ENCODE data around the gene TMEM255A. TPM values are rescaled to one million over a fixed set of nuclear protein-coding genes. Genes with fewer than 3 reads are reported as not detected.

TMEM255A gene
- total and polyA plus RNA-seq, 2 of the 13 experiments (the other 11 are each of a cell fraction or from before 2014, with no cell fraction given) = 0.13 to 0.40 TPM

DNA sequence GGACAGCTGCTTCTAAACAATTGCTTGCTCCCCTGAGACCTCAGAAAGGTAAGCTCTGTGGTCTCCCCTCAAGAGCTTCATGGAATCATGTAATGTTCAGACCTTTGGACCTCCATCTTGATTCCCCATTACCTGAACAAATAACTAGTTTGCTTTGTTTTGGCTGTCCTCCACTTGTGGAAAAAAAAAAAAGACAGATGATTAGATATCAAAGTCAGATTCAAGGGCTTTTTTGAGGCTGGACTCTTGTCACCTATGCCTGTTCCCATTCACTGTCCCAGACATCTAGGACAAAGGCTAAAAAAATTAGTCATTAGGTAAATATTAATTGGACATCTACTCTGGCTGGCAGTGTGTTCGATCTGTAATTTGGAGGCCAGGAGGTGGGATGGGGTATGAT lies 13.3 kb downstream of the TMEM255A start:
- ATAC-seq (no peak), DNase-seq (ENCODE audit: low spot score) (peak; percentile 29), FAIRE-seq (no peak)
- TF ChIP-seq SCMH1 (CRISPR knock-in tag; IDR thresholded peaks at IDR 0.05; ENCODE audit: borderline replicate concordance) (no peak), NCOR1 (IDR thresholded peaks at IDR 0.05; ENCODE audit: borderline replicate concordance, low read length) (0 out of 2 replicates have a peak, but pooled peaks have one; percentile 31)
- Histone ChIP-seq H3K4me3 (replicated peaks in 1 of 3; ENCODE audit: insufficient read depth in 1 of 3, low read depth in 2 of 3, low read length in 3 of 3) (no peak overlapping the region), H4K20me1 (ENCODE audit: insufficient read depth, low read length) (no peaks in the 10 kb centered on the region), H3K79me2 (ENCODE audit: insufficient read depth, low read length) (no peaks in the 10 kb centered on the region), H3K9me3 (ENCODE audit: low read length) (no peaks in the 10 kb centered on the region), H3K36me3 (replicated peaks in 1 of 2; ENCODE audit: control insufficient read depth in 1 of 2, insufficient read depth in 2 of 2, low read length in 2 of 2) (no peaks in the 10 kb centered on the region), H3K9ac (ENCODE audit: insufficient read depth, low read depth, low read length) (no peak overlapping the region), H2AFZ (ENCODE audit: low read length) (no peak overlapping the region), H3K4me2 (ENCODE audit: low read depth, low read length) (peak overlapping the region; percentile 49), H3K27me3 (ENCODE audit: control insufficient read depth in 1 of 2, insufficient read depth in 2 of 2, low read length in 2 of 2) (no peaks in the 10 kb centered on the region), H3K4me1 (ENCODE audit: insufficient read depth, low read length) (peaks cover 18% of the 10 kb centered on the region), H3K27ac (ENCODE audit: extremely low read length, insufficient read depth, low read length) (no peak overlapping the region)
- 7% methylated on average over 1 of the region's 1 CpG for WGBS (ENCODE audit: low lambda C conversion rate)
- CTCF ChIA-PET (ENCODE audit: low intra/inter-chr PET ratio, low total read pairs) = no interaction called here
- POLR2A ChIA-PET = interaction anchor here (1.4 kb wide), 1 partner anchor 11 kb away, joined by 5 read pairs; no protein-coding TSS in a partner anchor
- no TSS peak for BruUV-seq (replicated peaks)
- intact Hi-C loops (cut with micrococcal nuclease; ENCODE audit: unreplicated experiment) (no loop called here), in situ Hi-C loops (cut with HindIII; ENCODE audit: extremely low pct_ligation_motif_present, low pct_unique_long_range_greater_than_20kb) (no loop called here)

DNA sequence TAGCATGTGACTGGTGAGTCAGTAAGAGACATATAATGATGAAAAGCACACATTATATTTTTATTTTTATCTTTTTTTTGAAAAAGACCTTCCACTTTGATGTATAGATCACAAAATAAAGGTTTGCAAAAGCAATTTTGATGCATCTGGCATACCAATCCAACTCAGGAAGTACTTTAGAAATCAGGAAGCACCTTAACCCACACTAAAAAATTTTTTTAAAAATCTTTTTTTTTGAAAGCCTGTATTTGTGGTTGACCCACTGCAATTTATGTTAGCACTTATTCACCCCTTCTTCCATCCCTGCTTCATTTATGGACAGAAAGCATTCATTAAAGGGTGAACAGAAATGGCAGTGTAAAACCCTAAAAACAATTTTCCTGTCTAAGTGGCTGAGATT lies 16.6 kb downstream of the TMEM255A start:
- no peaks in the 10 kb centered on the region for H3K27me3 ChIP-seq (ENCODE audit: control insufficient read depth in 1 of 2, insufficient read depth in 2 of 2, low read length in 2 of 2)
- ATAC-seq = no peak
- DNase-seq (ENCODE audit: low spot score) = no peak
- H3K9ac ChIP-seq (ENCODE audit: insufficient read depth, low read depth, low read length) = no peak overlapping the region
- ChIA-PET CTCF (ENCODE audit: low intra/inter-chr PET ratio, low total read pairs) (no interaction called here), POLR2A (no interaction called here)
- peaks cover 12% of the 10 kb centered on the region for H3K4me1 ChIP-seq (ENCODE audit: insufficient read depth, low read length)
- no peaks in the 10 kb centered on the region for H3K36me3 ChIP-seq (replicated peaks in 1 of 2; ENCODE audit: control insufficient read depth in 1 of 2, insufficient read depth in 2 of 2, low read length in 2 of 2)
- H3K27ac ChIP-seq (ENCODE audit: extremely low read length, insufficient read depth, low read length) = no peak overlapping the region
- no peaks in the 10 kb centered on the region for H4K20me1 ChIP-seq (ENCODE audit: insufficient read depth, low read length)
- H2AFZ ChIP-seq (ENCODE audit: low read length) = no peak overlapping the region
- no peaks in the 10 kb centered on the region for H3K79me2 ChIP-seq (ENCODE audit: insufficient read depth, low read length)
- intact Hi-C loops (cut with micrococcal nuclease; ENCODE audit: unreplicated experiment) = no loop called here
- no peaks in the 10 kb centered on the region for H3K9me3 ChIP-seq (ENCODE audit: low read length)
- FAIRE-seq = no peak
- no peak overlapping the region for H3K4me2 ChIP-seq (ENCODE audit: low read depth, low read length)
- no TSS peak for BruUV-seq (replicated peaks)
- in situ Hi-C loops (cut with HindIII; ENCODE audit: extremely low pct_ligation_motif_present, low pct_unique_long_range_greater_than_20kb) = no loop called here
- no peak overlapping the region for H3K4me3 ChIP-seq (replicated peaks in 1 of 3; ENCODE audit: insufficient read depth in 1 of 3, low read depth in 2 of 3, low read length in 3 of 3)
- TF ChIP-seq ARNT2 (CRISPR knock-in tag; IDR thresholded peaks at IDR 0.05; ENCODE audit: low read depth) (no peak), KLF6 (CRISPR knock-in tag; IDR thresholded peaks at IDR 0.05) (no peak), NRL (CRISPR knock-in tag; IDR thresholded peaks at IDR 0.05; ENCODE audit: borderline replicate concordance) (no peak), KDM5B (CRISPR knock-in tag; IDR thresholded peaks at IDR 0.05; ENCODE audit: borderline replicate concordance) (no peak), ZNF3 (CRISPR knock-in tag; IDR thresholded peaks at IDR 0.05) (no peak), ZNF350 (CRISPR knock-in tag; IDR thresholded peaks at IDR 0.05; ENCODE audit: borderline replicate concordance, low read depth) (no peak), ZNF263 (CRISPR knock-in tag; IDR thresholded peaks at IDR 0.05) (no peak)
- TF ChIP-seq, protein P1, sequence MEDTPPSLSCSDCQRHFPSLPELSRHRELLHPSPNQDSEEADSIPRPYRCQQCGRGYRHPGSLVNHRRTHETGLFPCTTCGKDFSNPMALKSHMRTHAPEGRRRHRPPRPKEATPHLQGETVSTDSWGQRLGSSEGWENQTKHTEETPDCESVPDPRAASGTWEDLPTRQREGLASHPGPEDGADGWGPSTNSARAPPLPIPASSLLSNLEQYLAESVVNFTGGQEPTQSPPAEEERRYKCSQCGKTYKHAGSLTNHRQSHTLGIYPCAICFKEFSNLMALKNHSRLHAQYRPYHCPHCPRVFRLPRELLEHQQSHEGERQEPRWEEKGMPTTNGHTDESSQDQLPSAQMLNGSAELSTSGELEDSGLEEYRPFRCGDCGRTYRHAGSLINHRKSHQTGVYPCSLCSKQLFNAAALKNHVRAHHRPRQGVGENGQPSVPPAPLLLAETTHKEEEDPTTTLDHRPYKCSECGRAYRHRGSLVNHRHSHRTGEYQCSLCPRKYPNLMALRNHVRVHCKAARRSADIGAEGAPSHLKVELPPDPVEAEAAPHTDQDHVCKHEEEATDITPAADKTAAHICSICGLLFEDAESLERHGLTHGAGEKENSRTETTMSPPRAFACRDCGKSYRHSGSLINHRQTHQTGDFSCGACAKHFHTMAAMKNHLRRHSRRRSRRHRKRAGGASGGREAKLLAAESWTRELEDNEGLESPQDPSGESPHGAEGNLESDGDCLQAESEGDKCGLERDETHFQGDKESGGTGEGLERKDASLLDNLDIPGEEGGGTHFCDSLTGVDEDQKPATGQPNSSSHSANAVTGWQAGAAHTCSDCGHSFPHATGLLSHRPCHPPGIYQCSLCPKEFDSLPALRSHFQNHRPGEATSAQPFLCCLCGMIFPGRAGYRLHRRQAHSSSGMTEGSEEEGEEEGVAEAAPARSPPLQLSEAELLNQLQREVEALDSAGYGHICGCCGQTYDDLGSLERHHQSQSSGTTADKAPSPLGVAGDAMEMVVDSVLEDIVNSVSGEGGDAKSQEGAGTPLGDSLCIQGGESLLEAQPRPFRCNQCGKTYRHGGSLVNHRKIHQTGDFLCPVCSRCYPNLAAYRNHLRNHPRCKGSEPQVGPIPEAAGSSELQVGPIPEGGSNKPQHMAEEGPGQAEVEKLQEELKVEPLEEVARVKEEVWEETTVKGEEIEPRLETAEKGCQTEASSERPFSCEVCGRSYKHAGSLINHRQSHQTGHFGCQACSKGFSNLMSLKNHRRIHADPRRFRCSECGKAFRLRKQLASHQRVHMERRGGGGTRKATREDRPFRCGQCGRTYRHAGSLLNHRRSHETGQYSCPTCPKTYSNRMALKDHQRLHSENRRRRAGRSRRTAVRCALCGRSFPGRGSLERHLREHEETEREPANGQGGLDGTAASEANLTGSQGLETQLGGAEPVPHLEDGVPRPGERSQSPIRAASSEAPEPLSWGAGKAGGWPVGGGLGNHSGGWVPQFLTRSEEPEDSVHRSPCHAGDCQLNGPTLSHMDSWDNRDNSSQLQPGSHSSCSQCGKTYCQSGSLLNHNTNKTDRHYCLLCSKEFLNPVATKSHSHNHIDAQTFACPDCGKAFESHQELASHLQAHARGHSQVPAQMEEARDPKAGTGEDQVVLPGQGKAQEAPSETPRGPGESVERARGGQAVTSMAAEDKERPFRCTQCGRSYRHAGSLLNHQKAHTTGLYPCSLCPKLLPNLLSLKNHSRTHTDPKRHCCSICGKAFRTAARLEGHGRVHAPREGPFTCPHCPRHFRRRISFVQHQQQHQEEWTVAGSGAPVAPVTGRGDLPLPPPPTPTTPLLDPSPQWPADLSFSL (CRISPR knock-in tag; IDR thresholded peaks at IDR 0.05) = no peak
- TF ChIP-seq, protein P2, sequence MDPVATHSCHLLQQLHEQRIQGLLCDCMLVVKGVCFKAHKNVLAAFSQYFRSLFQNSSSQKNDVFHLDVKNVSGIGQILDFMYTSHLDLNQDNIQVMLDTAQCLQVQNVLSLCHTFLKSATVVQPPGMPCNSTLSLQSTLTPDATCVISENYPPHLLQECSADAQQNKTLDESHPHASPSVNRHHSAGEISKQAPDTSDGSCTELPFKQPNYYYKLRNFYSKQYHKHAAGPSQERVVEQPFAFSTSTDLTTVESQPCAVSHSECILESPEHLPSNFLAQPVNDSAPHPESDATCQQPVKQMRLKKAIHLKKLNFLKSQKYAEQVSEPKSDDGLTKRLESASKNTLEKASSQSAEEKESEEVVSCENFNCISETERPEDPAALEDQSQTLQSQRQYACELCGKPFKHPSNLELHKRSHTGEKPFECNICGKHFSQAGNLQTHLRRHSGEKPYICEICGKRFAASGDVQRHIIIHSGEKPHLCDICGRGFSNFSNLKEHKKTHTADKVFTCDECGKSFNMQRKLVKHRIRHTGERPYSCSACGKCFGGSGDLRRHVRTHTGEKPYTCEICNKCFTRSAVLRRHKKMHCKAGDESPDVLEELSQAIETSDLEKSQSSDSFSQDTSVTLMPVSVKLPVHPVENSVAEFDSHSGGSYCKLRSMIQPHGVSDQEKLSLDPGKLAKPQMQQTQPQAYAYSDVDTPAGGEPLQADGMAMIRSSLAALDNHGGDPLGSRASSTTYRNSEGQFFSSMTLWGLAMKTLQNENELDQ (CRISPR knock-in tag; IDR thresholded peaks at IDR 0.05; ENCODE audit: borderline replicate concordance) = no peak
